NCI-H2227 treated with DMSO at 0.1 percent for 48 hours (cell line): ENCODE results near the gene CYLC1.

ENCODE experiments used
- DNase-seq: peaks from one replicate; lab custom pipeline; 2025; lab: John Stamatoyannopoulos, UW

CYLC1 gene, protein sequence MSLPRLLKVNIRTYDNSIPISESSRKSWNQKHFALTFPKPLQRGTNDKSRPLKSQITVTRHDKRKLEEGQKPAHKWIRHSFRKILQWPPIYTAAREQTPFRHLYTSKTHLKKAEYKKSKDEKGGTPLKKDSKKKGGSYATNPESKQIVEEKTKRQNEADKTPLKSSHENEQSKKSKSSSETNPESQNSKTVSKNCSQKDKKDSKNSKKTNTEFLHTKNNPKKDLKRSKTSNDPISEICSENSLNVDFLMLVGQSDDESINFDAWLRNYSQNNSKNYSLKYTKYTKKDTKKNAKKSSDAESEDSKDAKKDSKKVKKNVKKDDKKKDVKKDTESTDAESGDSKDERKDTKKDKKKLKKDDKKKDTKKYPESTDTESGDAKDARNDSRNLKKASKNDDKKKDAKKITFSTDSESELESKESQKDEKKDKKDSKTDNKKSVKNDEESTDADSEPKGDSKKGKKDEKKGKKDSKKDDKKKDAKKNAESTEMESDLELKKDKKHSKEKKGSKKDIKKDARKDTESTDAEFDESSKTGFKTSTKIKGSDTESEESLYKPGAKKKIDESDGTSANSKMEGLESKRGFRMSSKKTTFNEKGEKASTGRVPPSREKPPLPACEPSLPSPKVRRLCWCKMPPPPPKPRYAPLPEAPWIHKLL

DNA sequence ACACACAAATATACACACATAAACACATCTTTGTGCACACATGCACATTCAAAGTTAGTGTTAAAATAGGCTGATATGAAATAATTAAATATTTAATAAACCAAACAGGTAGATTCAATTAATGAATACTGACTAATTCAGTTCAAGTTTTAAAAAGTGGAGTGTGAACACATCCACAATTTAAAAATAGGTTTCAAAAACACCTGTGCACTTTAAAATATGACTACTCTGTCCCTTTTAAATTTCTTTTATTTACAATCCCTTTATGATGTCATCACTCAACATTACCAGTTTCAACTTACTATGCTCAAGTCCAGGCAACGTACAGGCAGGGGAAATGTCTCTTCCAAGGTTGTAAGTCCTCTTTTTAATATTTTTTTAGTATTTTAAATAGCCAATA, at the start of gene CYLC1:
CYLC1 (plus strand) TSS at position 301 of the 400 bp plus-strand sequence; CDS start at position 338, 37 bp downstream.
- DNase-seq, result no peak

DNA sequence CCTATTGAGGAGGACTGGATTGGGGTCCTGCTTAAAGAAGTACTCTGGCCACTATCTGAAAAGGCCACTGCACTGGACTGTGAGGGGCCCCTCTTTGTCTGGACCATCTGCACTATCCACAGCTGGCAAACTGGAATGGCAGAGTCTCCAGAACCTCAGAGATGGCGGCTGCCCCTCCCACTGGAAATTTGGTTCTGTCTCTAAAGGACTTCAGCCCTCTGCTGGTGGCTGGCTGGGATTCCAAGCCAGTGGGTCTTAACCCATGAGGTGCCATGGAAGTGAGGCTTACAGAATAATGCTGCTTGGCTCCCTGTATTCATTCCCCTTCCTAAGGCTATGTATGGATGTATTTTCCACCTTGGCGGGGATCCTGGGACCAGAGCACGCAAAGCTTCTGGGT, 41.6 kb upstream of the CYLC1 start:
- DNase-seq, result no peak

DNA sequence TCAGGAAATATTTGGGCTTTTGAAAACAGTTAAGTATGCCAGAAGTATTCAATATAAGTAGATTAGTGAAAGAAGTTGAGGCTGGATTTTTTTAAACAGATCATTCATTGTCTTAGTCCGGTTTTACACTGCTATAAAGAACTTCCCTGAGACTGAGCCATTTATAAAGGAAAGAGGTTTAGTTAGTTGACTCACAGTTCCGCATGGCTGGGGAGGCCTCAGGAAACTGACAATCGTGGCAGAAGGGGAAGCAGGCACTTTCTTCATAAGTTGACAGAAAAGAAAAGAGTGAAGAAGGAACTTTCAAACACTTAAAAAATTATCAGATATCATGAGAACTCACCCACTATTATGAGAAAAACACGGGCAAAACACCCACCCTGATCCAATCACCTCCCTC, 31.1 kb upstream of the CYLC1 start:
- no peak for DNase-seq

DNA sequence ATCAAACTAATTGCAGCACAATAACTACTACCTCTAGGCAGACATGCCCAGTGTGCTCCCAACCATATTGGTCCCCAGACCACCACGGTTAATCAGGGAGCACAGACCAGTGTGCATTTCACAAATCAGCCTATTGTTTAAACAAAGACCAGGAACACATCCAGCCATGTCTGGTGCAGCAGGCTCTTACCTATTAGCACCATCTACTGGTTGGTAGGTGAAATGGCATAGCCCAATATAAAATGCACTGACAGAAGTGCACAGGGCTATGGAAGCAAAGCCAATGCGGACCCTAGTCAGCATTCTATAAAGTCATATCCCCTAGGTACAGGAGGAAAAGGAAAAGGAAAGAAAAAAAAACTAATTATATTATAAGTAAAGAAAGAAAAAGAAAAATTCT, 15.5 kb upstream of the CYLC1 start:
- DNase-seq, result no peak

DNA sequence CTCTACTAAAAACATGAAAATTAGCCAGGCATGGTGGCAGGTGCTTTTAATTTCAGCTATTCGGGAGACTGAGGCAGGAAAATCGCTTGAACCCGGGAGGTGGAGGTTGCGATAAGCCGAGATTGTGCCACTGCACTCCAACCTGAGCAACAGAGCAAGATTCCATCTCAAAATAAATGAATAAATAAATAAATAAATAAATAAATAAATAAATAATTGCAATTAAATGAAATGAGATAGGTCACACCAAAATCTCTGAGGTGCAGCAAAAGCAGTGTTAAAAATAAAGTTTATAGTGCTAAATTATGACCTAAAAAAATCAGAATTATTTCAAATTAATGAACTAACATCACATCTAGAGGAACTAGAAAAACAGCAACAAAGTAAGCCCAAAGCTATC, 13.6 kb upstream of the CYLC1 start:
- DNase-seq, result no peak

DNA sequence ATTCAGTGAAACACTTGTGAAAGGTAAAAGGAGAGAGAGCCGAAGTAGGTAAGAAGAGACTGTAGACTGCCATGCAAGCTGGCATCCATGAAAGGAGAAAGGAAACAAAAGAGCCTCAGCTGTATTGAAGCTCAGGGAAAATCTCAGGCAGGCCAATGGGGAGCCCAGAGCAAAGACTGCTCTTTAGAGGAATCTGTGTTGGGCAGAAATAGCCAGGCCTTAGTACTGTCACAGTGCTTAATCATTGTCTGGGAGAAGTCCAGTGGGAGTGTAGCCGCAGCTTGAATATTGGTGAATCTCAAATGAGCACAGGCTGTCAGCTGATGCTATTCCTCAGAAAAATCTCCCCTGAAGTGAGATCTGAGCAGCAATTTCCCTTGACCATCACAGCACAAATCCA, 27.6 kb downstream of the CYLC1 start:
- no peak for DNase-seq

DNA sequence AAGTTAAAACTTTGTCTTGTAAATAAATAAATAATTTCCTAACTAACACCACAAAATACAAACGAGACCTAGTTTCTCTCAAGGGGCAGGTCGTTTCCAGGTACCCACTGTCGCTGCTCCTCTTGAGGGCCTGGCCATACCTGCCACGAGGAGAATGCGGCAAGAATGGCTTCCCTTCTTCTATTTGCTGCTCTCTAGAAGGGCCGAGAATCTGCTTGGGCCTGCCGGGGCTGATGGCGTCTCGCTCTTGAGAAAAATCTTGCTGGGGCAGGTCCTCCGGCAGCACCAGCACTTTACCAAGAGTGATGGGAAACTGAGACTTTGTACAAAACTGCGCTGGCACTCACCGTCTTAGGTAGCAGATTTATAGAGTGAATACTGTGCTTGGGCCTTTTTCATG, 31.5 kb downstream of the CYLC1 start:
- no peak for DNase-seq

DNA sequence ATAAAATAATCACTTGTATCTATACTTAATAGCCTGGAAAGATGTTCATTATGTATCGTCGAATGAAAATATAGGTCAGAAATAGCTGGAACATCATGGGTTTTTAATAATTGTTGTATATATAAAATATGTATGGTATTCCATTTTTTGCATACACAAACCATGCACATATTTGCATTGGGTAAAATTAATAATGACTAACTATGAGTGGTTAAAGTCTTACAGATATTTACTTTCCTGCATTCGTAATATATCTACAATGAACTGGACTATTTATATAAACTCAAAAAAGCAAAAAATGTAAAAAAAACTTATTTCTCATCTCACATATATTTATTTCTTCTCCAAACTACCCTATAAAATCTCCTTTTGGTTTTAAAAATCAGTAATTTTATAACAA, 46.0 kb downstream of the CYLC1 start:
- no peak for DNase-seq

DNA sequence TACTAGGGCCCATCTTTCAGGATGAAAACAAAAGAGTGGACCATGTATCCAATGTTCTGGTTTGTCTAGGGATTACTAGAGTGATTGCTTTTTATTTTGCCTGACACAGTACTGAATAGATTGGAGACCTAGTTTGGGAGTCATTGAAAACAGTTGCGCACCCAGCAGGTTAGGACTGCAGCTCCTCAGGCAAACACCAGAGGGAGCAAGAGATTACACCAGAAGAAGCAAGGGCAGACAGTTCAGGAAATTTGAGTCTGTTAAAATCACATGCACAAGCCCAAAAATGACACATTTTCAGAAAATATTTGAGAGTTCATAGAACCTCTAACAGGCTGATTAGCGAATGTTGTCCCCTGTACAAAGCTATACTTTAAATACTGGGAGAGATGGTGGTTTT, 55.6 kb downstream of the CYLC1 start:
- DNase-seq, result no peak

DNA sequence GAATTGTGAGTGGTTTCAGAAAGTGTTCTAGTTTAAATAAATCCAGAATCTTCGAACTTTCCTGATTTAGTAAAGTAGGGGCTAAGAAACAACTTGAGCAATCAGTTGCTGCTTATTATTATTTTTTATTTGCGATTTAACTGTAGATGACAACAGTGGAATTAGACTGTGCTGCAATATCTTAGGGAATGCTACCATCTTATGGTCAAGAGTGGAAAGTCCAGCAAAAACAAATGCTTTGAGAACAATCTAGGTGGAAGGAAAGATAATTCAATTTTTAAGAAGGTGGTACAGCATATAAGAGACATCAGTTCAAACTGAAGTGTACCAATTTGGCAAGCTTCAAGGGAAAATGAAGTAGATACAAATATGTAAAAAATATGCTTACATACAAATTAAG, 73.3 kb downstream of the CYLC1 start:
- no peak for DNase-seq
